GM23338 (cell line): Measurements from ENCODE around the gene MEGF11.

Experiments
- CREB1 ChIP-seq: fragments of 250-450 bp; sonication (Bioruptor Pico); IDR thresholded peaks from 2 replicates; pipeline ENCODE4 v1.5.0; 2020; ENCODE audit warnings: low read depth, mild to moderate bottlenecking, moderate library complexity
- EZH2 ChIP-seq: fragments of 200-600 bp; sonication (generic); IDR thresholded peaks from one replicate; pipeline ENCODE4 v1.8.0; 2017; ENCODE audit warnings: antibody characterized with exemption, mild to moderate bottlenecking, low read depth; ENCODE audit not compliant: unreplicated experiment
- EZH2phosphoT487 ChIP-seq: fragments of 200-600 bp; sonication (generic); IDR thresholded peaks from one replicate; pipeline ENCODE4 v1.8.1; 2018; ENCODE audit warnings: antibody characterized with exemption; ENCODE audit not compliant: unreplicated experiment
- POLR2AphosphoS5 ChIP-seq: IDR thresholded peaks from 2 replicates; pipeline ENCODE4 v1.6.1; 2016; ENCODE audit warnings: antibody characterized with exemption, low read depth
- STAT1 ChIP-seq: IDR thresholded peaks from one replicate; pipeline ENCODE4 v1.6.1; 2016; ENCODE audit warnings: antibody characterized with exemption; ENCODE audit not compliant: unreplicated experiment
- TF ChIP-seq, protein P1 (sequence below), 2 experiments: fragments of 200-600 bp in 1 of 2; sonication (generic) in 1 of 2; conservative IDR thresholded peaks; 2 replicates each; pipeline versions ENCODE4 v1.5.1 to v1.6.1; 2016 to 2017; ENCODE audit warnings: antibody characterized with exemption in 2 of 2, low read depth in 2 of 2, mild to moderate bottlenecking in 2 of 2, moderate library complexity in 1 of 2
- TF ChIP-seq, protein P2 (sequence below): fragments of 250-450 bp; sonication (Bioruptor Pico); IDR thresholded peaks from 2 replicates; pipeline ENCODE4 v1.5.0; 2020; ENCODE audit warnings: mild to moderate bottlenecking, moderate library complexity

DNA sequence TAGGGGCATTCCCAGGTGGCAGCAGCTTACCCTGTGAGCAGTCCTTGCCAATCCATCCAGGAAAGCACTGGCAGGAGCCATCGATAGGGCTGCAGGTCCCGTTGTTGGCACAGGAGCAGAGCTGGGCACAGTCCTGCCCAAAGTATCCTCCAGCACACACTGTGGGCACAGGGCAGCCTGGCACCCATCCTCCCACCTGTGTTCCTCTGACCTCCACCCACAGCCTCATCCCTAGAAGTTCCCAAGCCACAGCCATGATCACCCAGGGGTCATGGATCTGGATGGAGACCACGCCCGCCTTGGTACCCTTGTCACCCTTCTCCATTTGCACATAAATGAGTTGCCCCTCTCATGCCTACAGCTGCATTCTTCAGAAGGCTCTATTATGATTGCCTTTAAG is 335.6 kb downstream of the MEGF11 start:
- TF ChIP-seq STAT1 (no peak), EZH2 (no peak), POLR2AphosphoS5 (no peak), EZH2phosphoT487 (no peak), CREB1 (no peak)
- TF ChIP-seq, protein P1, sequence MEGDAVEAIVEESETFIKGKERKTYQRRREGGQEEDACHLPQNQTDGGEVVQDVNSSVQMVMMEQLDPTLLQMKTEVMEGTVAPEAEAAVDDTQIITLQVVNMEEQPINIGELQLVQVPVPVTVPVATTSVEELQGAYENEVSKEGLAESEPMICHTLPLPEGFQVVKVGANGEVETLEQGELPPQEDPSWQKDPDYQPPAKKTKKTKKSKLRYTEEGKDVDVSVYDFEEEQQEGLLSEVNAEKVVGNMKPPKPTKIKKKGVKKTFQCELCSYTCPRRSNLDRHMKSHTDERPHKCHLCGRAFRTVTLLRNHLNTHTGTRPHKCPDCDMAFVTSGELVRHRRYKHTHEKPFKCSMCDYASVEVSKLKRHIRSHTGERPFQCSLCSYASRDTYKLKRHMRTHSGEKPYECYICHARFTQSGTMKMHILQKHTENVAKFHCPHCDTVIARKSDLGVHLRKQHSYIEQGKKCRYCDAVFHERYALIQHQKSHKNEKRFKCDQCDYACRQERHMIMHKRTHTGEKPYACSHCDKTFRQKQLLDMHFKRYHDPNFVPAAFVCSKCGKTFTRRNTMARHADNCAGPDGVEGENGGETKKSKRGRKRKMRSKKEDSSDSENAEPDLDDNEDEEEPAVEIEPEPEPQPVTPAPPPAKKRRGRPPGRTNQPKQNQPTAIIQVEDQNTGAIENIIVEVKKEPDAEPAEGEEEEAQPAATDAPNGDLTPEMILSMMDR (conservative IDR thresholded peaks at IDR 0.05; ENCODE audit: low read depth in 2 of 2): no peak
- TF ChIP-seq, protein P2, sequence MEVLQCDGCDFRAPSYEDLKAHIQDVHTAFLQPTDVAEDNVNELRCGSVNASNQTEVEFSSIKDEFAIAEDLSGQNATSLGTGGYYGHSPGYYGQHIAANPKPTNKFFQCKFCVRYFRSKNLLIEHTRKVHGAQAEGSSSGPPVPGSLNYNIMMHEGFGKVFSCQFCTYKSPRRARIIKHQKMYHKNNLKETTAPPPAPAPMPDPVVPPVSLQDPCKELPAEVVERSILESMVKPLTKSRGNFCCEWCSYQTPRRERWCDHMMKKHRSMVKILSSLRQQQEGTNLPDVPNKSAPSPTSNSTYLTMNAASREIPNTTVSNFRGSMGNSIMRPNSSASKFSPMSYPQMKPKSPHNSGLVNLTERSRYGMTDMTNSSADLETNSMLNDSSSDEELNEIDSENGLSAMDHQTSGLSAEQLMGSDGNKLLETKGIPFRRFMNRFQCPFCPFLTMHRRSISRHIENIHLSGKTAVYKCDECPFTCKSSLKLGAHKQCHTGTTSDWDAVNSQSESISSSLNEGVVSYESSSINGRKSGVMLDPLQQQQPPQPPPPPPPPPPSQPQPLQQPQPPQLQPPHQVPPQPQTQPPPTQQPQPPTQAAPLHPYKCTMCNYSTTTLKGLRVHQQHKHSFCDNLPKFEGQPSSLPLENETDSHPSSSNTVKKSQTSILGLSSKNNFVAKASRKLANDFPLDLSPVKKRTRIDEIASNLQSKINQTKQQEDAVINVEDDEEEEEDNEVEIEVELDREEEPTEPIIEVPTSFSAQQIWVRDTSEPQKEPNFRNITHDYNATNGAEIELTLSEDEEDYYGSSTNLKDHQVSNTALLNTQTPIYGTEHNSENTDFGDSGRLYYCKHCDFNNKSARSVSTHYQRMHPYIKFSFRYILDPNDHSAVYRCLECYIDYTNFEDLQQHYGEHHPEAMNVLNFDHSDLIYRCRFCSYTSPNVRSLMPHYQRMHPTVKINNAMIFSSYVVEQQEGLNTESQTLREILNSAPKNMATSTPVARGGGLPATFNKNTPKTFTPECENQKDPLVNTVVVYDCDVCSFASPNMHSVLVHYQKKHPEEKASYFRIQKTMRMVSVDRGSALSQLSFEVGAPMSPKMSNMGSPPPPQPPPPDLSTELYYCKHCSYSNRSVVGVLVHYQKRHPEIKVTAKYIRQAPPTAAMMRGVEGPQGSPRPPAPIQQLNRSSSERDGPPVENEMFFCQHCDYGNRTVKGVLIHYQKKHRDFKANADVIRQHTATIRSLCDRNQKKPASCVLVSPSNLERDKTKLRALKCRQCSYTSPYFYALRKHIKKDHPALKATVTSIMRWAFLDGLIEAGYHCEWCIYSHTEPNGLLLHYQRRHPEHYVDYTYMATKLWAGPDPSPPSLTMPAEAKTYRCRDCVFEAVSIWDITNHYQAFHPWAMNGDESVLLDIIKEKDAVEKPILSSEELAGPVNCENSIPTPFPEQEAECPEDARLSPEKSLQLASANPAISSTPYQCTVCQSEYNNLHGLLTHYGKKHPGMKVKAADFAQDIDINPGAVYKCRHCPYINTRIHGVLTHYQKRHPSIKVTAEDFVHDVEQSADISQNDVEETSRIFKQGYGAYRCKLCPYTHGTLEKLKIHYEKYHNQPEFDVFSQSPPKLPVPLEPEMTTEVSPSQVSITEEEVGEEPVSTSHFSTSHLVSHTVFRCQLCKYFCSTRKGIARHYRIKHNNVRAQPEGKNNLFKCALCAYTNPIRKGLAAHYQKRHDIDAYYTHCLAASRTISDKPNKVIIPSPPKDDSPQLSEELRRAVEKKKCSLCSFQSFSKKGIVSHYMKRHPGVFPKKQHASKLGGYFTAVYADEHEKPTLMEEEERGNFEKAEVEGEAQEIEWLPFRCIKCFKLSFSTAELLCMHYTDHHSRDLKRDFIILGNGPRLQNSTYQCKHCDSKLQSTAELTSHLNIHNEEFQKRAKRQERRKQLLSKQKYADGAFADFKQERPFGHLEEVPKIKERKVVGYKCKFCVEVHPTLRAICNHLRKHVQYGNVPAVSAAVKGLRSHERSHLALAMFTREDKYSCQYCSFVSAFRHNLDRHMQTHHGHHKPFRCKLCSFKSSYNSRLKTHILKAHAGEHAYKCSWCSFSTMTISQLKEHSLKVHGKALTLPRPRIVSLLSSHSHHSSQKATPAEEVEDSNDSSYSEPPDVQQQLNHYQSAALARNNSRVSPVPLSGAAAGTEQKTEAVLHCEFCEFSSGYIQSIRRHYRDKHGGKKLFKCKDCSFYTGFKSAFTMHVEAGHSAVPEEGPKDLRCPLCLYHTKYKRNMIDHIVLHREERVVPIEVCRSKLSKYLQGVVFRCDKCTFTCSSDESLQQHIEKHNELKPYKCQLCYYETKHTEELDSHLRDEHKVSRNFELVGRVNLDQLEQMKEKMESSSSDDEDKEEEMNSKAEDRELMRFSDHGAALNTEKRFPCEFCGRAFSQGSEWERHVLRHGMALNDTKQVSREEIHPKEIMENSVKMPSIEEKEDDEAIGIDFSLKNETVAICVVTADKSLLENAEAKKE (CRISPR knock-in tag): no peak
